HG02588 (cell line): ENCODE data around the gene CCDC102A.
A peak's percentile ranks its signal among the peaks of the same experiment; 100 is the strongest.
"Not testable (repeated sequence)": the region's sequence is repeated elsewhere in the genome, so short reads cannot be mapped to it uniquely, and the experiment has no call there.

ENCODE experiments used
- ATAC-seq: cut with Tn5 transposase; IDR thresholded peaks from one replicate; pipeline ENCODE4 v1.9.1; 2021; ENCODE audit warnings: mild to moderate bottlenecking, moderate library complexity; ENCODE audit not compliant: unreplicated experiment

CCDC102A gene

GRCh38 chr16:57504001-57504400, 32.4 kb downstream of the CCDC102A start:
- no peak for ATAC-seq

DNA sequence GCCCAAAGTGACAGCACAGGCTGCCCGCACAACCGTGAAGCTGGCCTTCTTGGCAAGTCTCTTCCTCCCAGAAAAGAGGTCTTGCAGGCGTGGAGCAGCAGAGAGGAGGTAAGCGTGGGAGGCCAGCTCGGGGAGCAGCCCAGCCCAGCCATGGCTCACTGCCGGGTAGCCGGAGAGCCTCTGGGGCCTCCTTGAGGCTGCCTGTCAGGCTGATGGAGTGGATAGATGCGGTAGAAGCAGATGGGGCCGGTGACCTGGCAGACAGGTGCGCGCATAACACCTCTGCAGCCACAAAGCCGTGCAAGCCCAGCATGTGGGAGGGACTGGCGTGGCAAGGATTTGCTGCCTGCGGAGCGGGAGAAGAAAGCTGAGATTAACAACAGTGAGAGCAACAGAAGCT, 33.0 kb downstream of the CCDC102A start:
- ATAC-seq = no peak

DNA sequence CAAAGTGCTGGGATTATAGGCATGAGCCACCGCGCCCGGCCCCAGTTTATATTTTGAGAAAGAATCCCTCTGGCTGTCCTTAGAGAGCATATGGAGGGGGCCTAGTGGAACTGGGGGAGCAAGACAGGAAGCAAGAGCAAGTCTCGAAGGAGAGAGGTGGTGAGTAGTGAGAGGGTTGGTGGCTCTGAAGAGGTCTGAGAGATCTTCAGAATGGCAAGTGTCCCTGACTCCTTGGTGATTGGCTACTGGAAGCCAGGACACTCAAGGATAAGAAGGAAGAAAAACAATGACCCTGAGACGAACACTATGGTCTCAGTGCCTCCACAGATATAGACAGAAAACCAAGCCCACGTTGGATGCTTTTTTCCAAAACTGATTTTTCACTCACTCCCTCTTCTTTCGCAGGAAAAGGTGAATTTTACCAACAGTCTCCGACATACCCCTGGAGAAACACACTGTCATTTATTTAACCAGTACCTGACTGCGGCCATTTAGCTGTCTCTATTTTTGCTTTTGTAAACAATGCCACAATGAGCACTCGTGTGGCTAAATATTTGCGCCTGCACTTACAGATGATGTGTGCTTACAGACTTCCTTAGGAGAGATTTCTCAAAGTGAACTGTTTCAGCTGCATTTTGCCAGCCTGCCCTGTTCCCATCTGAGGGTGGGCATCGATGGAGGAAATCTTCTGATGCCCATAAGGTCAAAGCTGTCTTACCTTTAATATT, 34.2 kb downstream of the CCDC102A start:
- ATAC-seq = no peak

GRCh38 chr16:57501492-57501891, 34.9 kb downstream of the CCDC102A start:
- ATAC-seq = no peak

GRCh38 chr16:57500578-57501111, 35.7 kb downstream of the CCDC102A start:
- ATAC-seq = no peak

- ATAC-seq = not testable (repeated sequence)
Observed at GRCh38 chr16:57499941-57500340, 36.4 kb downstream of the CCDC102A start.

GRCh38 chr16:57498031-57498430, 38.3 kb downstream of the CCDC102A start:
- no peak for ATAC-seq

DNA sequence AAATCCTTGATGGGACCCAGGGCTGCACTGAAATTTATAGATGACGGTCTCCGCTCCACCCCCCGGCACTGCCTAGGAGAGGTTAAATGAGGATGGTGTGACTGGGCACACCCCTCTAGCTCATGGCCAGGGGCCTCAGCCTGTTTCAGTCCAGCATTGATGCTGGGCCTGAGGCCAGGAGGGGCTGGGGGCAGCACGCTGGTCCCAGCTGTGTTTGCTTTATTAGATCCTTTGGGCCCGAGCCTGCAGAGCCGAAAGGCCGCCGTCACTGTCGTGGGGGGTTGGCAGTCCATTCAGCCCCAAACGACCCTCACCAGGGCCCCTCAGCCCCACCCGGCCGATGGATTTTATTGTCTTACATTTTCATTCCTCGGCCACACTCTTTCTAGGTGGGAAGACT, 39.2 kb downstream of the CCDC102A start:
- ATAC-seq = no peak

GRCh38 chr16:57493767-57494166, 42.6 kb downstream of the CCDC102A start:
- no peak for ATAC-seq

- no peak for ATAC-seq
Observed at GRCh38 chr16:57489229-57489628, 47.1 kb downstream of the CCDC102A start.

- no peak for ATAC-seq
Observed at GRCh38 chr16:57486858-57487834, 49.2 kb downstream of the CCDC102A start.

DNA sequence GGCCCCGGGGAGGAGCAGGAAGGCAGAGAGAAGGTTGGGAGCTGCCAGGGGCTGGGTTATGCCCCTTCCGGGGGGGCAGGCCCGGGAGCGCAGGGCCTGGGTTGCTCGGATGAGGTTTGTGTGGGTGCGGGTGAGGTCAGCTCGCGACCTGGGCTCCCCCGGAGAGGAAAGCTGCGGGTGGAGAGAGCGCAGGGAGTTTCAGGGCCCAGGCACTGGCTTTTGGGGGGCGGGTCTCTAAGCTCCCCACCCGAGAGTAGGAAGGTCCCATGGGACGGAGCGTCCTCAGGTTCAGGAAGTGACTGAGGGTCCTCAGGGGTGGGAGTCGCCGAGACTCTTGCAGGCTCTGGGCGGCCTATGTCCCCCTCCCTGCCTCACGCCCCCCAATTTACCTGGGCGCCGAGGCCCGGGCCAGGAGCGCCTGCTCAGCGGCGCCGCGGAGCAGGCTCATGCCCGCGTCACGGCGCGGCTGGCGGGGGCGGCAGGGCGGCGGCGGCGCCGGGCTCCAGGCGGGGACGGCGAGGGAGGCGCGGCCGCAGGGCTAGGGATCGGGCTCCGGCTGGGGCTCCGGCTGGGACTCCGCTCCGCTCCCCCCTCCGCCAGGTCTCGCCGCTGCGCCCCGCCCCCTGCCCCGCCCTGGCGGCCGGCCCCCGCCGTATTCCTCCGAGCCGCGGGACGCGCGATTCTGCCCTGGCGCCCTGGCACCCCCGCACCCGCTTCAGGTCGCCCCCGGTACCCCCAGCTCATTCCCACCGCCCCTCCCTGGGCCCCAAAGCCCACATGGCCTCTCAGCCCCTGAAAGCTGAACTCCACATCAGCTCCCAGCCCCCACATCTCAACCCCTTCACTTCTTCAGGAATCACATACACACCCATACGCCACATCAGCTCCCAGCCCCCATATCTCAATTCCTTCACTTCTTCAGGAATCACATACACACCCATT, 50.2 kb downstream of the CCDC102A start, which contains the start of gene DOK4:
Gene DOK4, minus strand, starts transcription at position 578 of the 942 bp plus-strand sequence. CDS start 6,986 bp downstream, outside the sequence.
- ATAC-seq = peak; percentile 76

DNA sequence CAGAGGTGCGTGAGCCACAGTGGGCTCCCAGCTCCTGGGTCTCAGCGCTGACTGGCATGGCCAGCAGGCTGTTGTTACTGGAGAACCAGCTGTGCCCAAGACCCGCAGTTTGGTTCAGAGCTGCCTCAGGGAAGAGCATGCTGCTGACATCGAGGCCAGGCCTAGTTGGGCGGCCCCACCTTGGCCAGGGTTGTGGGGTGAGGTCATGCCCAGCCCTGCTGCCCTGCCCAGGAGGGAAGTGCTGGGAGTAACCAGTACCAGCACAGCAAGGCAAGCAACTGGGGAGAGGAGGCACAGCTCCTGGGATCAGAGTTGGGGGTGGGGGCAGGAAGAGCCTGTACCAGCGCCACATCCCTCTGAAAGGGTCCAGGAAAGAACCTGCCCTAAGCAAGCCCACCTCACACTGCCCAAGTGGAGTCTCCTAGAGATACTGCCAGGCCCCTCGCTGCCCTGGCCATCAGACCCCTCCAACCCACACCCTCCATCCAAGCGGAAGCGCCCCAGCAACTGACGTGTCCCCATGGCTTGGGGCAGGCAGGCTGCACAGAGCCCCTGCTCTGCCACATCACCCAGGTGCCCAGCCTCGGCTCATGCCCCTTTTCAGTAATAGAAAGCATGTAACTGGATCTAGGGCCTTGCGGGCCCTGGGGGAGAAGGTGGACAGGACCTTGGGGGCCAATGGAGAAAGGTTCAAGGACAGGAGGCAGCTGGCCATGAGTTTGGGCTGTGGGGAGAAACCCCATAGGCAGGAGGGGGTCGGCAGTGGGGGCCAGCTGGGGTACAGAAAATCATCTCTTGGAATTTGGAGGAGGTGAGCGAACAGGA, 51.1 kb downstream of the CCDC102A start:
- ATAC-seq = no peak

- no peak for ATAC-seq
Observed at GRCh38 chr16:57484515-57485005, 51.8 kb downstream of the CCDC102A start.

- no peak for ATAC-seq
Observed at GRCh38 chr16:57483725-57484514, 52.5 kb downstream of the CCDC102A start.

DNA sequence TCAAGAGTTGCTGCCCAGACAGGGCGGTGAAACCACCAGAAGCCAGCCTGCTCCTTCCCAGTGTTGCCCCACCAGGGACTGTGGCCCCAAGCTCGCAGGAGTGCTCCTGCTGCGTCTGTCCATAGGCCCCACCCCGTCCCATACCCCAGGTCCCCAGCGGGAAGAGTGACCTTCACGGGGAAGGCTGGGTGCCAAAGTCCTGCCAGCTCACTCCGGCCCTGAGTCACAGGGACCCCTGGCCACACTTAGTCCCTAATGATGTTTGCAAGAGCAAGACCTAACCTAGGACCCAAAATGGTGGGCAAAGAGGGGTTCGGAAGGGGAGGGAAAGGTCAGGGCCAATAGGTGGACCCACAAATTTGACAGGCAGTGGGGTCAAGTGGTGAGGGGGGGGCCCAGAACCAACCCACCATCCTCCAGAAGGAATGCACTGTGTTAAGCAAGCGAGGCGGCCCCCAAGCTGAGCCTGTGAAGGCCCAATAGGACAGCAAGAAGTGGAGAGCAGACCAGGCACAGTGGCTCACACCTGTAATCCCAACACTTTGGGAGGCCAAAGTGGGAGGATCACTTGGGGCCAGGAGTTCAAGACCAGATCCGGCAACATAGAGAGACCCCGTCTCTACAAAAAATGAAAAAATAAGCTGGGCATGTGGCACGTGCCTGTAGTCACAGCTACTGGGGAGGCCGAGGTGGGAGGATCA, 53.4 kb downstream of the CCDC102A start:
- ATAC-seq = no peak

- ATAC-seq = no peak
Observed at GRCh38 chr16:57481421-57481820, 55.0 kb downstream of the CCDC102A start.

DNA sequence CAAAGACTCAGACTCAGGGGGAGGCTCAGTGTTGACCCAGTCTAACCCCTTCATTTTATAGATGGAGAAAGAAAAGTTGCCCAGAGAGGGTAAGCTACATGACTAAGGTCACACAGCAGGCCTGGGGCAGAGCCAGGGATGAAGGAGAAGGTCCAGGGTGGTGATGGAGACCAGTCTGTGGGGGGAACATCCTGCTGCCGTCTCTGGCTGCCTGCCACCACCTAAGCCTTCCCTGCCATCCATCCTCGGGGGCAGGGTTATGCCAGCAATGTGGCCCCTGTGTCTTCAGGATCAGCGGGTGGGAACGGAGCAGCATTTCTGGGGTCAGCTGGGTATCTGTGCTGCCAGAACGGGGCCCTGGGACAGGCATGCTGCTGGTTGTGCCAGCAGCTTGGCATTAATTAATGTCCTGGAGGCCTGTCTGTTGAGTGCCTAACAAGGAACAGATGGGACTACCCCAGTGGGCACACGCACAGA, 55.6 kb downstream of the CCDC102A start:
- no peak for ATAC-seq
